Measurements from ENCODE around the gene TNFRSF19. TPM values are rescaled to one million over a fixed set of nuclear protein-coding genes. Genes with fewer than 3 reads are reported as not detected.

The TNFRSF19 gene
- total and polyA plus RNA-seq, 2 of the 8 experiments (the other 6 are each of a cell fraction or from before 2014, with no cell fraction given): 0.50 to 0.95 TPM

GRCh38 chr13:23627410-23627809 lies 57.2 kb downstream of the TNFRSF19 start:
- Histone ChIP-seq H3K23ac (ENCODE audit: insufficient read length) (no peak overlapping the region), H2AK5ac (ENCODE audit: low read depth, low read length) (no peak overlapping the region), H3K56ac (replicated peaks; ENCODE audit: insufficient read length, low read depth, low read length) (no peak overlapping the region), H3K4me1 (replicated peaks in 1 of 4; ENCODE audit: control insufficient read depth in 3 of 4, insufficient read depth in 4 of 4, low read length in 3 of 4) (peaks cover 0 to 20% (median 13%) of the 10 kb centered on the region in 4 experiments; a peak in 5 of 7 replicates), H2BK12ac (ENCODE audit: low read depth, low read length) (no peak overlapping the region), H2BK20ac (ENCODE audit: low read length) (no peak overlapping the region), H3K9ac (replicated peaks in 1 of 4; ENCODE audit: extremely low read depth in 1 of 4, low read depth in 3 of 4, low read length in 3 of 4) (no peak overlapping the region), H4K8ac (ENCODE audit: extremely low read depth, insufficient read depth, low read length) (no peak overlapping the region; the same call in 1 of the 2 replicates), H2BK15ac (ENCODE audit: low read length) (no peak overlapping the region), H3K4me3 (ENCODE audit: extremely low read depth in 1 of 4, insufficient read depth in 2 of 4, low read depth in 3 of 4, low read length in 4 of 4) (no peak overlapping the region), H3K9me3 (ENCODE audit: insufficient read depth in 2 of 2, low read depth in 1 of 2, low read length in 1 of 2) (no peaks in the 10 kb centered on the region), H3K36me3 (ENCODE audit: control insufficient read depth in 2 of 4, insufficient read depth in 4 of 4, low read length in 3 of 4) (no peaks in the 10 kb centered on the region; a peak in 1 of 8 replicates), H3K4me2 (ENCODE audit: insufficient read depth in 1 of 2, low read depth in 2 of 2, low read length in 2 of 2) (no peak overlapping the region), H3K18ac (ENCODE audit: extremely low read depth, low read length) (no peak overlapping the region), H3K79me2 (ENCODE audit: control insufficient read depth in 1 of 2, insufficient read depth in 2 of 2, low read length in 2 of 2) (no peaks in the 10 kb centered on the region), H3K27me3 (replicated peaks in 1 of 4; ENCODE audit: control insufficient read depth in 3 of 4, extremely low read depth in 1 of 4, insufficient read depth in 3 of 4, low read length in 3 of 4) (no peaks in the 10 kb centered on the region), H3K23me2 (ENCODE audit: low read depth, low read length) (no peaks in the 10 kb centered on the region), H2BK120ac (replicated peaks; ENCODE audit: low read depth, low read length) (no peak overlapping the region), H4K20me1 (replicated peaks in 1 of 2; ENCODE audit: control insufficient read depth in 1 of 2, insufficient read depth in 2 of 2, low read length in 2 of 2) (no peaks in the 10 kb centered on the region), H3K4ac (replicated peaks; ENCODE audit: insufficient read length, low read depth, low read length) (no peak overlapping the region), H2AFZ (ENCODE audit: low read length) (no peak overlapping the region), H4K91ac (replicated peaks; ENCODE audit: insufficient read length, low read length) (no peak overlapping the region), H4K5ac (ENCODE audit: insufficient read length, low read depth, low read length) (no peak overlapping the region), H3K27ac (ENCODE audit: low read depth, low read length) (no peak overlapping the region), H2BK5ac (ENCODE audit: low read depth, low read length) (no peak overlapping the region), H3K14ac (ENCODE audit: insufficient read length) (no peak overlapping the region), H3K79me1 (ENCODE audit: low read depth, low read length) (no peaks in the 10 kb centered on the region)
- ChIA-PET CTCF (ENCODE audit: partially characterized antibody) (interaction anchor here (1.2 to 1.4 kb wide), 3 partner anchors 8 to 60 kb away, joined by 3 to 4 read pairs (median 4); no protein-coding TSS in a partner anchor), POLR2A (ENCODE audit: partially characterized antibody) (no interaction called here)
- no peak for DNase-seq (ENCODE audit: low read depth in 1 of 2, low spot score in 2 of 2)
- WGBS, 2 experiments (ENCODE audit: extremely low coverage in 1 of 2, insufficient coverage in 1 of 2, insufficient read length in 1 of 2, insufficient replicate concordance in 2 of 2, low coverage in 1 of 2, low lambda C conversion rate in 2 of 2, missing lambda C conversion rate in 1 of 2): 66% methylated on average over 8 of the region's 8 CpGs; no CpG with 5 or more reads in 1 of the 2 experiments
- TF ChIP-seq RFX5 (IDR thresholded peaks at IDR 0.05; ENCODE audit: borderline replicate concordance, low read depth, low read length): no peak
- TF ChIP-seq CBX8 (IDR thresholded peaks at IDR 0.05; ENCODE audit: borderline replicate concordance, low read depth, low read length): no peak
- no peak for TF ChIP-seq RAD21 (IDR thresholded peaks at IDR 0.05 in 1 of 2, conservative IDR thresholded peaks at IDR 0.05 in 1 of 2; ENCODE audit: low read depth in 2 of 2, low read length in 2 of 2)
- TF ChIP-seq GABPA (IDR thresholded peaks at IDR 0.05; ENCODE audit: borderline replicate concordance, insufficient read depth, low read length): no peak
- TF ChIP-seq SP2 (IDR thresholded peaks at IDR 0.05; ENCODE audit: low read length): no peak
- no peak for FAIRE-seq
